DND-41 (cell line): ENCODE results near the gene S1PR4.
"Not testable (repeated sequence)": the region's sequence is repeated elsewhere in the genome, so short reads cannot be mapped to it uniquely, and the experiment has no call there.

Experiments used
- ATAC-seq: fragments of 200-7000 bp; cut with Tn5 transposase; 3 replicates; pipeline ENCODE4 v1.9.1; 2021; ENCODE audit warnings: low read depth; ENCODE audit not compliant: insufficient read depth
- DNase-seq: peaks from one replicate; pipeline ENCODE4 v3.0.0-alpha.2; 2020
- H2AFZ ChIP-seq: 2 replicates; pipeline ENCODE4 v1.6.0; 2012; ENCODE audit warnings: low read depth, low read length
- H3K27ac ChIP-seq: 2 replicates; pipeline ENCODE4 v1.5.1; 2012; ENCODE audit warnings: low read length, inconsistent platforms
- H3K27me3 ChIP-seq: fragments of 200-600 bp; sonication (generic); 2 replicates; pipeline ENCODE4 v1.6.0; 2012; ENCODE audit warnings: low read length, mild to moderate bottlenecking, inconsistent platforms; ENCODE audit not compliant: insufficient read depth, poor library complexity
- H3K36me3 ChIP-seq: 2 replicates; pipeline ENCODE4 v1.5.1; 2012; ENCODE audit warnings: low read length, inconsistent platforms; ENCODE audit not compliant: insufficient read depth
- H3K4me1 ChIP-seq: 2 replicates; pipeline ENCODE4 v1.5.1; 2012; ENCODE audit warnings: mild to moderate bottlenecking, low read length; ENCODE audit not compliant: insufficient read depth
- H3K4me2 ChIP-seq: 2 replicates; pipeline ENCODE4 v1.6.0; 2012; ENCODE audit warnings: mild to moderate bottlenecking, moderate library complexity, low read length, inconsistent platforms; ENCODE audit not compliant: insufficient read depth
- H3K4me3 ChIP-seq, 2 experiments: fragments of 200-600 bp in 1 of 2; shearing (Covaris generic) in 1 of 2; 2 replicates each; pipeline ENCODE4 v1.5.1; 2012 to 2016; ENCODE audit warnings: inconsistent platforms in 2 of 2, low read length in 2 of 2, mild to moderate bottlenecking in 2 of 2, low read depth in 1 of 2, moderate library complexity in 1 of 2
- H3K79me2 ChIP-seq: 2 replicates; pipeline ENCODE4 v1.6.0; 2012; ENCODE audit warnings: low read length, inconsistent platforms; ENCODE audit not compliant: insufficient read depth
- H3K9ac ChIP-seq: 2 replicates; pipeline ENCODE4 v1.6.0; 2012; ENCODE audit warnings: low read depth, mild to moderate bottlenecking, inconsistent platforms, low read length, moderate library complexity
- H3K9me3 ChIP-seq: 2 replicates; pipeline ENCODE4 v1.5.1; 2012; ENCODE audit warnings: low read length, moderate library complexity, mild to moderate bottlenecking, inconsistent platforms; ENCODE audit not compliant: insufficient read depth, severe bottlenecking
- H4K20me1 ChIP-seq: 2 replicates; pipeline ENCODE4 v1.6.0; 2012; ENCODE audit warnings: low read length; ENCODE audit not compliant: insufficient read depth
- EZH2 ChIP-seq: IDR thresholded peaks from 3 replicates; pipeline ENCODE4 v1.6.1; 2012; ENCODE audit warnings: borderline replicate concordance, low read depth, mild to moderate bottlenecking, moderate library complexity, low read length, inconsistent platforms; ENCODE audit not compliant: severe bottlenecking
- TF ChIP-seq, protein P1 (sequence below): IDR thresholded peaks from 2 replicates; pipeline ENCODE4 v1.5.1; 2012; ENCODE audit warnings: borderline replicate concordance, low read length, moderate library complexity, mild to moderate bottlenecking; ENCODE audit not compliant: poor library complexity, severe bottlenecking; ENCODE audit errors: extremely low read depth

The S1PR4 gene

DNA sequence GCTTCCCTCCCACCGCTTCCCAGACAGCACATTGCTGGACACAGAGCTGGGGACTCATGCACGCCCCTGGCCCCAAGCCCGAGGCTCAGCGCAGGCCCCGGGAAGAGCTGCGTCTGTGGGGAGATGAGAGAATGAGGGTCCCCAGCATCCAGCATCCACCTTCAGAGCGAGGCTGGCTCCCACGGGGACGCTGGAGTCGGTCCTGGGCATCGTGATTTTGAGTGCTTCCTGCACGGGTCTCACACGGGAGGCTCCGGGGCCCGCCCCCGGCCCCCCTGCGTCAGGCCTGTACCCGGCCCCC, 11.9 kb downstream of the S1PR4 start:
- Histone ChIP-seq H3K9me3 (no peaks in the 10 kb centered on the region), H3K27ac (no peak overlapping the region), H3K4me3 (no peak overlapping the region), H3K79me2 (peaks cover 87% of the 10 kb centered on the region), H3K36me3 (peaks cover 73% of the 10 kb centered on the region), H3K4me2 (no peak overlapping the region; the same call in 1 of the 2 replicates), H2AFZ (no peak overlapping the region), H3K4me1 (peaks cover 37% of the 10 kb centered on the region), H4K20me1 (peaks cover 77% of the 10 kb centered on the region), H3K9ac (no peak overlapping the region), H3K27me3 (no peaks in the 10 kb centered on the region)
- DNase-seq = no peak
- TF ChIP-seq, protein P1, sequence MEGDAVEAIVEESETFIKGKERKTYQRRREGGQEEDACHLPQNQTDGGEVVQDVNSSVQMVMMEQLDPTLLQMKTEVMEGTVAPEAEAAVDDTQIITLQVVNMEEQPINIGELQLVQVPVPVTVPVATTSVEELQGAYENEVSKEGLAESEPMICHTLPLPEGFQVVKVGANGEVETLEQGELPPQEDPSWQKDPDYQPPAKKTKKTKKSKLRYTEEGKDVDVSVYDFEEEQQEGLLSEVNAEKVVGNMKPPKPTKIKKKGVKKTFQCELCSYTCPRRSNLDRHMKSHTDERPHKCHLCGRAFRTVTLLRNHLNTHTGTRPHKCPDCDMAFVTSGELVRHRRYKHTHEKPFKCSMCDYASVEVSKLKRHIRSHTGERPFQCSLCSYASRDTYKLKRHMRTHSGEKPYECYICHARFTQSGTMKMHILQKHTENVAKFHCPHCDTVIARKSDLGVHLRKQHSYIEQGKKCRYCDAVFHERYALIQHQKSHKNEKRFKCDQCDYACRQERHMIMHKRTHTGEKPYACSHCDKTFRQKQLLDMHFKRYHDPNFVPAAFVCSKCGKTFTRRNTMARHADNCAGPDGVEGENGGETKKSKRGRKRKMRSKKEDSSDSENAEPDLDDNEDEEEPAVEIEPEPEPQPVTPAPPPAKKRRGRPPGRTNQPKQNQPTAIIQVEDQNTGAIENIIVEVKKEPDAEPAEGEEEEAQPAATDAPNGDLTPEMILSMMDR = no peak
- TF ChIP-seq EZH2 = no peak
- no peak for ATAC-seq

DNA sequence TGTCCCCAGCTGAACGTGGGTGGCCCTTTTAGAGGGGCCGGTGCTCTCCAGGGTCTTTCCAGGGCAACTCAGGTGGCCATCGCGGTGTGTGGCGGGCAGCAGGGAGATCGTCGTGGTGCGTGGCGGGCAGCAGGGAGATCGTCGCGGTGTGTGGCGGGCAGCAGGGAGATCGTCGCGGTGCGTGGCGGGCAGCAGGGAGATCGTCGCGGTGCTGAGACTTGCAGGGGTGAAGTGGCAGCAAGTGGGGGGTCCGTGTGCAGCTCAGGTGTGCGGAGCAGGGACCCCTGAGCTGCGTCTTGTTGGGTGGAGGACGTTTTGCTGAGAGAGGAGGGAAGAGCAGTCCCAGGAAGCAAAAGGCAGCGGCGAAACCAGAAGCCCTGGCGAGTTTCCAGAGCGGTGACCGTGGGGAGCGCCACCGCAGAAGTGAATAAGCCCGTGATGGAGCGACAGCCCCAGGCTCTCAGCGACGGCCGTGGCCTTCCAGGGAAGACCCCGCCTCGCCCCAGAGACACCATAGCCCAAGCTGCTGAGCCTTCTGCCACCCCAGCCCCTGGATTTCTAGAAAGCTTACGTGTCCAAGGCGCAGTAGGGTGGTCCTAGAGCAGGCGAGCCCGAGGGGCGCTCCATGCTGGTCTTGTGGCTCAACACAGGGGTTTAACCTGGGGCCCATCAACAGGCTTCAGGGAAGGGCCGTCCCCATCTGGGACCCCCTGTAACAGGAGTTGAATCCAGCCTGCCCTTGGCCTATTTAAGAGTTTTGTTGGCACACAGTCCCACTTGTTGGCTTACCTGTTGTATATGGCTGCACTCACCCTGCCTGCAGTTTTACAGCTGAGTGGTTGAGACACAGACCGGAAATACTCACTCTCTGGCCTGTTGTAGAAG, 12.6 kb downstream of the S1PR4 start:
- ATAC-seq (no peak), DNase-seq (no peak)
- no peaks in the 10 kb centered on the region for H3K9me3 ChIP-seq
- H3K27ac ChIP-seq = no peak overlapping the region
- no peak overlapping the region for H3K4me2 ChIP-seq
- H3K4me1 ChIP-seq = peaks cover 37% of the 10 kb centered on the region
- no peak overlapping the region for H2AFZ ChIP-seq
- peaks cover 74% of the 10 kb centered on the region for H4K20me1 ChIP-seq
- no peaks in the 10 kb centered on the region for H3K27me3 ChIP-seq
- H3K9ac ChIP-seq = no peak overlapping the region
- no peak overlapping the region for H3K4me3 ChIP-seq
- peaks cover 80% of the 10 kb centered on the region for H3K36me3 ChIP-seq
- TF ChIP-seq, protein P1 = no peak
- TF ChIP-seq EZH2 = no peak
- peaks cover 85% of the 10 kb centered on the region for H3K79me2 ChIP-seq

DNA sequence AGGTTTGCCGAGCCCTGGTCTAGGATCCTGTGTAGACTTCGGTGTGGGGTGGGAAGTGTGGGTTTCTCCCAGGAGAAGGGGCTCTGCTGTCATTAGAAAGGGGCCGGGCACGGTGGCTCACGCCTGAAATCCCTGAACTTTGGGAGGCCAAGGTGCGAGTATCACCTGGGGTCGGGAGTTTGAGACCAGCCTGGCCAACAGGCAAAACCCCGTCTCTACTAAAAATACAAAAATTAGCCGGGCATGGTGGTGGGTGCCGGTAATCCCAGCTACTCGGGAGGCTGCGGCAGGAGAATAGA, 13.2 kb downstream of the S1PR4 start:
- Histone ChIP-seq H3K4me1 (peaks cover 32% of the 10 kb centered on the region), H4K20me1 (peaks cover 68% of the 10 kb centered on the region), H3K36me3 (peaks cover 85% of the 10 kb centered on the region), H3K79me2 (peaks cover 80% of the 10 kb centered on the region)
- ATAC-seq, H3K9ac ChIP-seq, H2AFZ ChIP-seq, H3K27ac ChIP-seq, H3K9me3 ChIP-seq, H3K4me2 ChIP-seq, H3K4me3 ChIP-seq, DNase-seq, H3K27me3 ChIP-seq: not testable (repeated sequence)

DNA sequence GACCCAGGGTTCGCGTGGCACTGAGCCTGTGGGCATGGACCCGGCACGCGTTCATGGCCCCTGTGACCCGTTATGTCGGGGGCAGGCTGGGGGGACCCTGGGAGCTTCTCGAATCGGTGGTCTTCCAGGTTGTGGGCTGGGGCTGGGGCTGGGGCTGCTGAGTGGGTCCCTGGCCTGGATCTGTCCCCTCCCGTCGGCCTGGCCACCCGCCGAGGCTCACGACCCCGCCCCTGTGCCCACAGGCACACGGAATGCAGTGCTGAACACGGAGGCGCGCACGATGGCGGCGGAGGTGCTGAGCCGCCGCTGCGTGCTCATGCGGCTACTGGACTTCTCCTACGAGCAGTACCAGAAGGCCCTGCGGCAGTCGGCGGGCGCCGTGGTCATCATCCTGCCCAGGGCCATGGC, 13.7 kb downstream of the S1PR4 start:
- Histone ChIP-seq H3K9ac (no peak overlapping the region), H3K4me2 (no peak overlapping the region), H3K4me1 (peaks cover 27% of the 10 kb centered on the region), H2AFZ (no peak overlapping the region), H3K9me3 (no peaks in the 10 kb centered on the region), H3K27ac (no peak overlapping the region), H3K4me3 (no peak overlapping the region), H4K20me1 (peaks cover 63% of the 10 kb centered on the region), H3K79me2 (peaks cover 75% of the 10 kb centered on the region), H3K36me3 (peaks cover 87% of the 10 kb centered on the region), H3K27me3 (no peaks in the 10 kb centered on the region)
- TF ChIP-seq, protein P1 = no peak
- TF ChIP-seq EZH2 = no peak
- ATAC-seq = no peak
- DNase-seq = no peak
